RWPE2 (cell line): ENCODE data around the gene SEMA5A.

Source experiments
- ATAC-seq: fragments of 200-7000 bp; cut with Tn5 transposase; 3 replicates; pipeline ENCODE4 v1.9.1; 2021; ENCODE audit warnings: low read depth
- DNase-seq: peaks from one replicate; pipeline ENCODE4 v3.0.0-alpha.2; 2020; ENCODE audit warnings: low spot score
- H3K27ac ChIP-seq: fragments of 450-650 bp; 2 replicates; pipeline ENCODE4 v1.5.1; 2017; ENCODE audit warnings: mild to moderate bottlenecking; ENCODE audit not compliant: poor library complexity, severe bottlenecking
- H3K27me3 ChIP-seq: fragments of 250-450 bp; sonication (Bioruptor Pico); 2 replicates; pipeline ENCODE4 v1.5.1; 2021; ENCODE audit warnings: mild to moderate bottlenecking, moderate library complexity; ENCODE audit not compliant: insufficient read depth, poor library complexity, severe bottlenecking
- H3K36me3 ChIP-seq: fragments of 250-450 bp; sonication (Bioruptor Pico); 2 replicates; pipeline ENCODE4 v1.5.1; 2020; ENCODE audit warnings: low read depth, mild to moderate bottlenecking, moderate library complexity
- H3K4me1 ChIP-seq: fragments of 250-450 bp; sonication (Bioruptor Pico); 2 replicates; pipeline ENCODE4 v1.5.1; 2021; ENCODE audit warnings: mild to moderate bottlenecking, moderate library complexity; ENCODE audit not compliant: insufficient read depth, poor library complexity, severe bottlenecking
- H3K4me3 ChIP-seq: fragments of 250-450 bp; sonication (Bioruptor Pico); 2 replicates; pipeline ENCODE4 v1.5.1; 2021; ENCODE audit warnings: mild to moderate bottlenecking, moderate library complexity; ENCODE audit not compliant: severe bottlenecking
- H3K9me3 ChIP-seq: fragments of 250-450 bp; sonication (Bioruptor Pico); 2 replicates; pipeline ENCODE4 v1.5.1; 2021; ENCODE audit warnings: mild to moderate bottlenecking, moderate library complexity; ENCODE audit not compliant: severe bottlenecking
- CTCF ChIP-seq: fragments of 450-650 bp; IDR thresholded peaks from one replicate; pipeline ENCODE4 v1.5.1; 2017; ENCODE audit warnings: mild to moderate bottlenecking, moderate library complexity; ENCODE audit not compliant: poor library complexity, severe bottlenecking

The SEMA5A gene

GRCh38 chr5:9557696-9558095 is 11.8 kb upstream of the SEMA5A start:
- H3K4me1 ChIP-seq = peaks cover 19% of the 10 kb centered on the region
- H3K27ac ChIP-seq = peak overlapping the region; percentile 61
- no peaks in the 10 kb centered on the region for H3K36me3 ChIP-seq
- peak; percentile 95 for ATAC-seq
- TF ChIP-seq CTCF = no peak
- H3K27me3 ChIP-seq = no peaks in the 10 kb centered on the region
- peak; percentile 83 for DNase-seq
- H3K9me3 ChIP-seq = no peaks in the 10 kb centered on the region
- H3K4me3 ChIP-seq = no peak overlapping the region

- Histone ChIP-seq H3K4me1 (peaks cover 19% of the 10 kb centered on the region), H3K4me3 (no peak overlapping the region), H3K27ac (no peak overlapping the region), H3K36me3 (peaks cover 5% of the 10 kb centered on the region), H3K27me3 (no peaks in the 10 kb centered on the region), H3K9me3 (no peaks in the 10 kb centered on the region)
- no peak for DNase-seq
- no peak for TF ChIP-seq CTCF
- ATAC-seq = no peak
Measured at GRCh38 chr5:9555961-9556360, 10.1 kb upstream of the SEMA5A start.

GRCh38 chr5:9554122-9554521 is 8.2 kb upstream of the SEMA5A start:
- DNase-seq = no peak
- no peak for TF ChIP-seq CTCF

GRCh38 chr5:9553561-9553960 is 7.7 kb upstream of the SEMA5A start:
- no peak overlapping the region for H3K4me3 ChIP-seq
- ATAC-seq = no peak
- H3K27me3 ChIP-seq = no peaks in the 10 kb centered on the region
- peaks cover 13% of the 10 kb centered on the region for H3K4me1 ChIP-seq
- no peaks in the 10 kb centered on the region for H3K9me3 ChIP-seq
- H3K36me3 ChIP-seq = peaks cover 29% of the 10 kb centered on the region
- no peak for TF ChIP-seq CTCF
- no peak overlapping the region for H3K27ac ChIP-seq
- DNase-seq = no peak

More at GRCh38 chr5:9554122-9554521, 8.2 kb upstream of the SEMA5A start:
- H3K36me3 ChIP-seq = peaks cover 23% of the 10 kb centered on the region
- H3K4me1 ChIP-seq = peaks cover 15% of the 10 kb centered on the region
- ATAC-seq = no peak
- no peaks in the 10 kb centered on the region for H3K9me3 ChIP-seq
- no peak overlapping the region for H3K27ac ChIP-seq
- no peak overlapping the region for H3K4me3 ChIP-seq
- no peaks in the 10 kb centered on the region for H3K27me3 ChIP-seq

GRCh38 chr5:9551567-9552537 is 6.0 kb upstream of the SEMA5A start:
- Histone ChIP-seq H3K36me3 (peaks cover 34% of the 10 kb centered on the region), H3K9me3 (no peaks in the 10 kb centered on the region), H3K27me3 (no peaks in the 10 kb centered on the region), H3K4me3 (no peak overlapping the region), H3K27ac (no peak overlapping the region), H3K4me1 (peaks cover 4% of the 10 kb centered on the region)
- TF ChIP-seq CTCF = no peak
- ATAC-seq = no peak
- DNase-seq = no peak
